Measurements from ENCODE around the gene TNS3. TPM values are rescaled to one million over a fixed set of nuclear protein-coding genes. Genes with fewer than 3 reads are reported as not detected.

The TNS3 gene
- total RNA-seq, 1 experiment from 2014 or later = 533 TPM

DNA sequence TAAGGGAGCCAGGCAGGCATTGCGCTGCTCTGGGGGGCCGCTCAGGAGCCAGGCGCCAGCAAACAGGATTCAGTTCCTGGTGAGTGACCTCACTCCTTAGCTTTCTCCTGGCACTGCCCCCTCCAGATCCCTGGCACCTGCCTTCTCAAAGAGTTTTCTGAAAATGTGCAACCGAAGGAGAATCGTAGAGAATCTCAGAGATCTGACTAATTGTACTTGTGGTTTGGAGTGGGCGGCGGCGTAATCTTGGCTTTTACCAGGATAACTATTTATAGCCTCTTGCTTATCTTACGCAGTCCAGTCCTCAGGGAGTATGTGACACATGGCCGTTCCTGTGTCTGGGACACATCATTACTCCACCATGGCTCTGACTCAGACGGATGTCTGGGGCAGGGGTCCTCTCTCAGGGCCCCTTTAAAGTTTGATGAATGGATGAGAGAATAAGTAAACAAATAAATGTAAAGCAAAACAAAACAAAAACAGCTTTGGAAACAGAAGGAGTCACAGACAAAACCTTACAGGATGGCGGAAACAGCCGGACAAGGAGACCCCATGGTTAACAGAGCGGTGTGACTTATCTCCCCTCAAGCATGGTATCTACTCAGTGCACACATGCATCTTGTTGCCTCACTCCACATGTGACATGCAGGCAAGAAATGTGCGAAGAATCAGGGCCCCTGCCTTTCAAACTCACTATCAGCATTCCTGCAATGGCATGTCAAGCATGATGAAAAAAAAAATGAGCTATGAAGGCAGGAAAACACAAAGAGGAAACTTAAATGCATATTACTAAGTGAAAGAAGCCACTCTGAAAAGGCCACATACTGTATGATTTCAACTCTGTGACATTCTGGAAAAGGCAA, 99.7 kb downstream of the TNS3 start:
- Histone ChIP-seq H3K4me3 (ENCODE audit: low read depth in 2 of 2, low read length in 2 of 2) (no peak overlapping the region), H3K36me3 (ENCODE audit: control insufficient read depth, insufficient read depth, low read length) (peaks cover 7% of the 10 kb centered on the region), H3K4me1 (ENCODE audit: control insufficient read depth, insufficient read depth, low read length) (peaks cover 88% of the 10 kb centered on the region), H3K27me3 (ENCODE audit: control insufficient read depth, insufficient read depth, low read length) (no peaks in the 10 kb centered on the region), H3K27ac (ENCODE audit: low read length) (peak overlapping the region; percentile 80), H3K9me3 (ENCODE audit: control insufficient read depth, insufficient read depth, low read depth, low read length) (no peaks in the 10 kb centered on the region)
- intact Hi-C loops (cut with micrococcal nuclease; ENCODE audit: unreplicated experiment) (no loop called here), in situ Hi-C loops (cut with HindIII; ENCODE audit: low pct_unique_long_range_greater_than_20kb, low sequenced_read_pairs) (no loop called here)
- CTCF ChIA-PET = interaction anchor here (0.6 kb wide), 1 partner anchor 222 kb away, joined by 4 read pairs; no protein-coding TSS in a partner anchor
- POLR2A ChIA-PET = no interaction called here
- TF ChIP-seq TCF7L2 (IDR thresholded peaks at IDR 0.05; ENCODE audit: low read depth, low read length) (no peak), SIN3A (IDR thresholded peaks at IDR 0.05; ENCODE audit: borderline replicate concordance, insufficient read depth, low read depth, low read length) (no peak)
- TF ChIP-seq, protein P1, sequence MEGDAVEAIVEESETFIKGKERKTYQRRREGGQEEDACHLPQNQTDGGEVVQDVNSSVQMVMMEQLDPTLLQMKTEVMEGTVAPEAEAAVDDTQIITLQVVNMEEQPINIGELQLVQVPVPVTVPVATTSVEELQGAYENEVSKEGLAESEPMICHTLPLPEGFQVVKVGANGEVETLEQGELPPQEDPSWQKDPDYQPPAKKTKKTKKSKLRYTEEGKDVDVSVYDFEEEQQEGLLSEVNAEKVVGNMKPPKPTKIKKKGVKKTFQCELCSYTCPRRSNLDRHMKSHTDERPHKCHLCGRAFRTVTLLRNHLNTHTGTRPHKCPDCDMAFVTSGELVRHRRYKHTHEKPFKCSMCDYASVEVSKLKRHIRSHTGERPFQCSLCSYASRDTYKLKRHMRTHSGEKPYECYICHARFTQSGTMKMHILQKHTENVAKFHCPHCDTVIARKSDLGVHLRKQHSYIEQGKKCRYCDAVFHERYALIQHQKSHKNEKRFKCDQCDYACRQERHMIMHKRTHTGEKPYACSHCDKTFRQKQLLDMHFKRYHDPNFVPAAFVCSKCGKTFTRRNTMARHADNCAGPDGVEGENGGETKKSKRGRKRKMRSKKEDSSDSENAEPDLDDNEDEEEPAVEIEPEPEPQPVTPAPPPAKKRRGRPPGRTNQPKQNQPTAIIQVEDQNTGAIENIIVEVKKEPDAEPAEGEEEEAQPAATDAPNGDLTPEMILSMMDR (IDR thresholded peaks at IDR 0.05) = no peak
- no TSS peak for BruUV-seq (replicated peaks)
- ATAC-seq (0 out of 2 replicates have a peak, but pooled peaks have one; percentile 20), DNase-seq (ENCODE audit: low read depth, low spot score) (no peak)

DNA sequence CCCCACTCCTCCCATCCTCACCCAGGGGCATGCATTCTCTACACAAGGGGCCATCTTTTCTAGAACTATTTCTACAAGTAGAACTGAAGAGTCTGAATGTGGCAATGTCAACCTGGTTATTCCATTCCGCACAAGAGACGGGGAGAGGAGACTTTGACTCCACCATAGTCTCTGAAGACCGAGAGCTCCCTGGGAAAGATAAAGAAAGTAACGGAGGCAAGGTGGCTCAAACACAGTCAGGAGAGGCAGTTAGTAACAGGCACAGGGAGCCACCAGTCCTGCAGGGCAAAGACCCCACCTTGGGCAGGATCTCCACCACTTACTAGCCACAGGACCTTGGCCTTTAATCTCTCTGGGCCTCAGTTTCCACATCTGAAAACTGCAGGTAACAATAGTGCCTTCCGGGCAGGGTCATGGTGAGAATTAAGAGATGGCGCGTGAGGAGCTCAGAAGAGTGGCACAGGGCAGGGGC, 100.3 kb downstream of the TNS3 start:
- in situ Hi-C loops (cut with HindIII; ENCODE audit: low pct_unique_long_range_greater_than_20kb, low sequenced_read_pairs) = no loop called here
- Histone ChIP-seq H3K4me1 (ENCODE audit: control insufficient read depth, insufficient read depth, low read length) (peaks cover 88% of the 10 kb centered on the region), H3K9me3 (ENCODE audit: control insufficient read depth, insufficient read depth, low read depth, low read length) (no peaks in the 10 kb centered on the region), H3K36me3 (ENCODE audit: control insufficient read depth, insufficient read depth, low read length) (peaks cover 7% of the 10 kb centered on the region), H3K27ac (ENCODE audit: low read length) (peak overlapping the region; percentile 80), H3K27me3 (ENCODE audit: control insufficient read depth, insufficient read depth, low read length) (no peaks in the 10 kb centered on the region), H3K4me3 (ENCODE audit: low read depth in 2 of 2, low read length in 2 of 2) (no peak overlapping the region)
- no peak for DNase-seq (ENCODE audit: low read depth, low spot score)
- CTCF ChIA-PET = no interaction called here
- ATAC-seq = no peak
- TF ChIP-seq SIN3A (IDR thresholded peaks at IDR 0.05; ENCODE audit: borderline replicate concordance, insufficient read depth, low read depth, low read length) (no peak), POLR2AphosphoS5 (IDR thresholded peaks at IDR 0.05; ENCODE audit: low read depth, low read length) (no peak), TCF7L2 (IDR thresholded peaks at IDR 0.05; ENCODE audit: low read depth, low read length) (no peak)
- TF ChIP-seq, protein P1 (IDR thresholded peaks at IDR 0.05) = no peak
- TF ChIP-seq, protein P2, sequence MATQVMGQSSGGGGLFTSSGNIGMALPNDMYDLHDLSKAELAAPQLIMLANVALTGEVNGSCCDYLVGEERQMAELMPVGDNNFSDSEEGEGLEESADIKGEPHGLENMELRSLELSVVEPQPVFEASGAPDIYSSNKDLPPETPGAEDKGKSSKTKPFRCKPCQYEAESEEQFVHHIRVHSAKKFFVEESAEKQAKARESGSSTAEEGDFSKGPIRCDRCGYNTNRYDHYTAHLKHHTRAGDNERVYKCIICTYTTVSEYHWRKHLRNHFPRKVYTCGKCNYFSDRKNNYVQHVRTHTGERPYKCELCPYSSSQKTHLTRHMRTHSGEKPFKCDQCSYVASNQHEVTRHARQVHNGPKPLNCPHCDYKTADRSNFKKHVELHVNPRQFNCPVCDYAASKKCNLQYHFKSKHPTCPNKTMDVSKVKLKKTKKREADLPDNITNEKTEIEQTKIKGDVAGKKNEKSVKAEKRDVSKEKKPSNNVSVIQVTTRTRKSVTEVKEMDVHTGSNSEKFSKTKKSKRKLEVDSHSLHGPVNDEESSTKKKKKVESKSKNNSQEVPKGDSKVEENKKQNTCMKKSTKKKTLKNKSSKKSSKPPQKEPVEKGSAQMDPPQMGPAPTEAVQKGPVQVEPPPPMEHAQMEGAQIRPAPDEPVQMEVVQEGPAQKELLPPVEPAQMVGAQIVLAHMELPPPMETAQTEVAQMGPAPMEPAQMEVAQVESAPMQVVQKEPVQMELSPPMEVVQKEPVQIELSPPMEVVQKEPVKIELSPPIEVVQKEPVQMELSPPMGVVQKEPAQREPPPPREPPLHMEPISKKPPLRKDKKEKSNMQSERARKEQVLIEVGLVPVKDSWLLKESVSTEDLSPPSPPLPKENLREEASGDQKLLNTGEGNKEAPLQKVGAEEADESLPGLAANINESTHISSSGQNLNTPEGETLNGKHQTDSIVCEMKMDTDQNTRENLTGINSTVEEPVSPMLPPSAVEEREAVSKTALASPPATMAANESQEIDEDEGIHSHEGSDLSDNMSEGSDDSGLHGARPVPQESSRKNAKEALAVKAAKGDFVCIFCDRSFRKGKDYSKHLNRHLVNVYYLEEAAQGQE (IDR thresholded peaks at IDR 0.05; ENCODE audit: insufficient read depth in 1 of 2, low read depth in 2 of 2, low read length in 1 of 2) = no peak
- intact Hi-C loops (cut with micrococcal nuclease; ENCODE audit: unreplicated experiment) = no loop called here
- no TSS peak for BruUV-seq (replicated peaks)
- POLR2A ChIA-PET = no interaction called here
